ENCODE results near the gene KLKB1. TPM values are rescaled to one million over a fixed set of nuclear protein-coding genes. Genes with fewer than 3 reads are reported as not detected.

Gene KLKB1
- under 1 TPM; 0.20 to 0.22 TPM for total RNA-seq
- polyA plus RNA-seq, result not detected

DNA sequence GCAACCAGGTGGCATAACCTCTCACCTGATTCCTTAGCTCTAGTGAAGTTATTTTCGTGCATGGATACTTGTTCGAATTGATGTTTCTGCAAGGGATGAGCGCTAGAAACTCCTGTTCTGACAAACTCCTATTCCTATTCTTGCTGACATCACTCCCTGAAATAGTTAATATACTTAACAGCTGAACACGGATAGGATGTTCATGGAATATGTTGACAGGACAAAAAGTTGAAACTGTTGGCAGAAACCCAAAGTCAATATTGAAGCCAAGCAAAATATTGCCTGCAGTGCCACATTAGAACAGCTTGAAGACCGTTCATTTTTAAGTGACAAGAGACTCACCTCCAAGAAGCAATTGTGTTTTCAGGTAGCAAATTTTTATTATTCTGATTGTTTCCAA, at the start of gene KLKB1:
KLKB1 (plus strand) TSS at position 287 of the 400 bp plus-strand sequence. CDS start 689 bp downstream, outside the sequence.
- Mint-ChIP-seq H3K9me3 (peaks cover 8 to 34% (median 31%) of the 10 kb centered on the region in 5 donors), H3K36me3 (peaks cover 10 to 42% (median 22%) of the 10 kb centered on the region in 3 donors), H3K27me3 (peaks cover 6 to 11% of the 10 kb centered on the region in 2 donors), H3K27ac (no peak within 1 kb of the TSS), H3K4me1 (no peaks in the 10 kb centered on the region), H3K4me3 (no peak within 1 kb of the TSS)
- peaks cover 4% of the 10 kb centered on the region for H3K9me3 ChIP-seq (ENCODE audit: low read length)
- no peak within 1 kb of the TSS for H3K27ac ChIP-seq (ENCODE audit: low read depth, low read length)
- H3K4me3 ChIP-seq (ENCODE audit: low read length), result no peak within 1 kb of the TSS
- ChIA-PET CTCF (no interaction called here), POLR2A (no interaction called here)
- DNase-seq, result no peak
- no peaks in the 10 kb centered on the region for H3K27me3 ChIP-seq (ENCODE audit: insufficient read depth, low read length, poor library complexity, severe bottlenecking)
- no peaks in the 10 kb centered on the region for H3K4me1 ChIP-seq (ENCODE audit: insufficient read depth, low read length)
- no peaks in the 10 kb centered on the region for H3K36me3 ChIP-seq (ENCODE audit: insufficient read depth, low read length)

DNA sequence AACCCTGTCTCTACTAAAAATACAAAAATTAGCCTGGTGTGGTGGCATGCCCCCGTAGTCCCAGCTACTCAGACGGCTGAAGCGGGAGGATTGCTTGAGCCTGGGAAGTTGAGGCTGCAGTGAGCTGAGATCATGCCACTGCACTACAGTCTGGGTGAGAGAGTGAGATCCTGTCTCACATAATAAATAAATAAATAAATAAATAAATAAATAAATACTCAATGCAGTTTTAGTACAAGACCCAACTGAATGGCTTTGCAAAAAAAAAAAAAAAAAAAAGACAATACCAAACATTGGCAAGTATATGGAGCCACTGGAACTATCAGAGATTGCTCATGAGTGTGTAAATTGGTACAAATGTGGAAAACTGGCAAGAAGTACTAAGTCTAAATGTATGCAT, 39.2 kb upstream of the KLKB1 start:
- H3K27me3 ChIP-seq (ENCODE audit: insufficient read depth, low read length, poor library complexity, severe bottlenecking), result no peaks in the 10 kb centered on the region
- ChIA-PET CTCF (no interaction called here), POLR2A (no interaction called here)
- H3K4me1 ChIP-seq (ENCODE audit: insufficient read depth, low read length), result peaks cover 27% of the 10 kb centered on the region
- no peaks in the 10 kb centered on the region for H3K36me3 ChIP-seq (ENCODE audit: insufficient read depth, low read length)
- Mint-ChIP-seq H3K36me3 (peaks cover 0 to 14% (median 5%) of the 10 kb centered on the region in 3 donors), H3K27ac (peak overlapping the region in 1 of 8 donors; percentile 21), H3K4me1 (peaks cover 23 to 30% (median 26%) of the 10 kb centered on the region in 3 donors), H3K27me3 (peaks cover 16 to 26% of the 10 kb centered on the region in 2 donors), H3K4me3 (no peak overlapping the region), H3K9me3 (no peaks in the 10 kb centered on the region)
- no peaks in the 10 kb centered on the region for H3K9me3 ChIP-seq (ENCODE audit: low read length)
- no peak for DNase-seq
- H3K4me3 ChIP-seq (ENCODE audit: low read length), result no peak overlapping the region
- H3K27ac ChIP-seq (ENCODE audit: low read depth, low read length), result no peak overlapping the region

- H3K4me1 Mint-ChIP-seq, result peaks cover 27 to 42% (median 29%) of the 10 kb centered on the region in 3 donors
- no peak for DNase-seq
- Histone ChIP-seq H3K4me3 (ENCODE audit: low read length) (peak overlapping the region; percentile 86), H3K36me3 (ENCODE audit: insufficient read depth, low read length) (no peaks in the 10 kb centered on the region), H3K27ac (ENCODE audit: low read depth, low read length) (peak overlapping the region; percentile 94), H3K27me3 (ENCODE audit: insufficient read depth, low read length, poor library complexity, severe bottlenecking) (no peaks in the 10 kb centered on the region), H3K4me1 (ENCODE audit: insufficient read depth, low read length) (peaks cover 29% of the 10 kb centered on the region), H3K9me3 (ENCODE audit: low read length) (no peaks in the 10 kb centered on the region)
- H3K9me3 Mint-ChIP-seq, result no peaks in the 10 kb centered on the region
- POLR2A ChIA-PET, result no interaction called here
- H3K27me3 Mint-ChIP-seq, result peaks cover 7 to 11% of the 10 kb centered on the region in 2 donors
- CTCF ChIA-PET, result no interaction called here
- H3K36me3 Mint-ChIP-seq, result peaks cover 0 to 17% (median 5%) of the 10 kb centered on the region in 3 donors
- H3K27ac Mint-ChIP-seq, result peak overlapping the region; percentile 93 to 99 (median 95)
- peak overlapping the region; percentile 88 to 96 (median 89) for H3K4me3 Mint-ChIP-seq
These were observed 37.7 kb upstream of the KLKB1 start for GRCh38 chr4:186189656-186190055.

DNA sequence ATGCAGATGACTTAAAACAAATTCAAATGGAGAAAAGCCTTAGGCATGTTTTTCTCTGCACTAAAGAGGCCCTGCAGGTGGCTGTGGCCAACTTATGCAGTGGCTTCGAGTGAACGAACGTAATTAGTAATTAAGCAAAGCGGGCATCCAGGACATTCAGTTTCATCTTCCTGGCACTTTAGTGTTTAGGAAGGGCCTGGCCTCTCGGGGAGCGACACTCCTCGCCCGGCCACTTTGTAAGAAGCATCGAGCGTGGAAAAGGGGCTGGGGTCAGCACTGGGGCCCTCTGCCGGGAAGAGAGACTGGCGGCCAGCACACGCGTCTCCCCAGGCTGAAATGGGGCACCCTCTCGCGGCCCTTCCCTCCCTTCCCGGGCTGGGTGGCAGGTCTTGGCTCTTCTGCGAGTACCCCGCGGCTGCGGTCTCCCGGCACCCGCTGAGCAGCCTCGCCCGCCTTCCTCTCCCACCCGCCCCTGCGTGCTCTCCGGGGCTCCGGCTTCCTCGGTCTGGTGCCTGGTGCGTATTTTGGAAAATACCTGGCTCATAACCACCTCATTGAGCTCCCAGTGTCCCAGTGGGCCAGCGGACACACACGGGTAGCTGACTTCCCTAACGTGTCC, 36.6 kb upstream of the KLKB1 start:
- Histone ChIP-seq H3K27me3 (ENCODE audit: insufficient read depth, low read length, poor library complexity, severe bottlenecking) (no peaks in the 10 kb centered on the region), H3K4me3 (ENCODE audit: low read length) (peak overlapping the region; percentile 86), H3K9me3 (ENCODE audit: low read length) (no peaks in the 10 kb centered on the region), H3K4me1 (ENCODE audit: insufficient read depth, low read length) (peaks cover 29% of the 10 kb centered on the region), H3K36me3 (ENCODE audit: insufficient read depth, low read length) (no peaks in the 10 kb centered on the region), H3K27ac (ENCODE audit: low read depth, low read length) (peak overlapping the region; percentile 94)
- H3K36me3 Mint-ChIP-seq, result peaks cover 0 to 27% (median 5%) of the 10 kb centered on the region in 3 donors
- peak overlapping the region; percentile 88 to 96 (median 89) for H3K4me3 Mint-ChIP-seq
- peaks cover 2 to 3% of the 10 kb centered on the region in 2 donors for H3K27me3 Mint-ChIP-seq
- no peaks in the 10 kb centered on the region for H3K9me3 Mint-ChIP-seq
- CTCF ChIA-PET, result interaction anchor here (0.8 to 2.1 kb wide), 5 partner anchors 11 to 763 kb away, joined by 3 to 5 read pairs (median 4); no protein-coding TSS in a partner anchor
- peak overlapping the region; percentile 93 to 99 (median 95) for H3K27ac Mint-ChIP-seq
- DNase-seq, result peak; percentile 31 to 73 (median 68)
- H3K4me1 Mint-ChIP-seq, result peaks cover 34 to 52% (median 34%) of the 10 kb centered on the region in 3 donors
- POLR2A ChIA-PET, result interaction anchor here (1.0 to 2.1 kb wide), 2 partner anchors 86 to 122 kb away, joined by 4 to 7 read pairs; partner anchors contain the start of genes FAM149A and TLR3

DNA sequence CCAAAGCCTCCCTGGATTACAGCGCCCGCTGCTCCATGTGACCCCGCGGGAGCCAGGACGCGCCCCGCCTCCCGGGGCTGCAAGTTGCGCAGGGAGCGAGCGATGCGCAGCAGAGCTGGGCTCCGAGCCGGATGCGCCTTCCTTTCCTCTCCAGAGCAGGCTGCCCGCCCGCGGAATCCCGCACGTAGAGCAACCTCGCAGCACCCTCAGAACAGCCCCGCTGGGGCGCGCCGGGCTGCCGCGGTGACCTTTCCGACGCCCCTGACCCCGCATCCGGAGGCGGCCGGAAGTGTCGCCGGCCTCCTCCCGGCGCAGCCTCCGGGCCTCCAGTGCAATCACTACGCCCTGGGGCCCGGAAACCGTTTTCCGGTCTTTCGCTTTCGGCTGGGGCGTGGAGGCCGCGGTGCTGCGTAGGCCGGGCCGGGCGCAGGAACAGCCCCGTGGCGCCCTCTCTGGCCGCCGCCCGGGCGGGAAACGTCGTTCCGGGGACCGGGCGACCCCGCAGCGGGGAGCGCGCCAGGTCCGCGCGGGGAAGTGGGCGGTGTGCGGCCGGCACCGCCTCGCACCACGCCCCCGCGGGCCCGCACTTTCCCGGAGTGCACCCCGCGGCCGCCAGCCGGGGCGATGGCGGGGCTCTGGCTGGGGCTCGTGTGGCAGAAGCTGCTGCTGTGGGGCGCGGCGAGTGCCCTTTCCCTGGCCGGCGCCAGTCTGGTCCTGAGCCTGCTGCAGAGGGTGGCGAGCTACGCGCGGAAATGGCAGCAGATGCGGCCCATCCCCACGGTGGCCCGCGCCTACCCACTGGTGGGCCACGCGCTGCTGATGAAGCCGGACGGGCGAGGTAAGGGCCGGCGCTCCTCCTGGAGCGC, 35.9 kb upstream of the KLKB1 start, which contains the start of gene CYP4V2:
CYP4V2 (plus strand) TSS at position 368 of the 866 bp plus-strand sequence; CDS start at position 625, 257 bp downstream.
- Mint-ChIP-seq H3K27ac (peak within 1 kb of the TSS; percentile 95 to 99 (median 97)), H3K27me3 (no peaks in the 10 kb centered on the region), H3K4me3 (peak within 1 kb of the TSS; percentile 90 to 97 (median 95)), H3K36me3 (peaks cover 0 to 34% (median 10%) of the 10 kb centered on the region in 3 donors), H3K9me3 (no peaks in the 10 kb centered on the region), H3K4me1 (peaks cover 41 to 58% (median 42%) of the 10 kb centered on the region in 3 donors)
- Histone ChIP-seq H3K4me3 (ENCODE audit: low read length) (peak within 1 kb of the TSS; percentile 86), H3K27ac (ENCODE audit: low read depth, low read length) (peak within 1 kb of the TSS; percentile 94), H3K9me3 (ENCODE audit: low read length) (no peaks in the 10 kb centered on the region), H3K27me3 (ENCODE audit: insufficient read depth, low read length, poor library complexity, severe bottlenecking) (no peaks in the 10 kb centered on the region), H3K36me3 (ENCODE audit: insufficient read depth, low read length) (no peaks in the 10 kb centered on the region), H3K4me1 (ENCODE audit: insufficient read depth, low read length) (peaks cover 29% of the 10 kb centered on the region)
- DNase-seq, result peak; percentile 68 to 91 (median 90)
- CTCF ChIA-PET, result interaction anchor here (0.6 to 2.1 kb wide), 8 partner anchors 10 to 764 kb away, joined by 3 to 5 read pairs (median 4); no protein-coding TSS in a partner anchor
- POLR2A ChIA-PET, result interaction anchor here (1.0 to 2.1 kb wide), 3 partner anchors 12 to 123 kb away, joined by 3 to 7 read pairs (median 4); partner anchors contain the start of genes FAM149A and TLR3

- H3K9me3 Mint-ChIP-seq, result no peaks in the 10 kb centered on the region
- no peaks in the 10 kb centered on the region for H3K27me3 Mint-ChIP-seq
- no peaks in the 10 kb centered on the region for H3K9me3 ChIP-seq (ENCODE audit: low read length)
- H3K4me1 Mint-ChIP-seq, result peaks cover 44 to 63% (median 46%) of the 10 kb centered on the region in 3 donors
- H3K4me3 ChIP-seq (ENCODE audit: low read length), result peak overlapping the region; percentile 86
- no peaks in the 10 kb centered on the region for H3K27me3 ChIP-seq (ENCODE audit: insufficient read depth, low read length, poor library complexity, severe bottlenecking)
- peaks cover 29% of the 10 kb centered on the region for H3K4me1 ChIP-seq (ENCODE audit: insufficient read depth, low read length)
- POLR2A ChIA-PET, result interaction anchor here (1.0 to 2.1 kb wide), 2 partner anchors 11 to 124 kb away, joined by 3 to 7 read pairs; partner anchors contain the start of gene TLR3
- H3K36me3 Mint-ChIP-seq, result peaks cover 0 to 40% (median 10%) of the 10 kb centered on the region in 3 donors
- H3K4me3 Mint-ChIP-seq, result peak overlapping the region; percentile 90 to 97 (median 95)
- DNase-seq, result peak in 2 of 5 donors; percentile 39 to 56
- no peaks in the 10 kb centered on the region for H3K36me3 ChIP-seq (ENCODE audit: insufficient read depth, low read length)
- peak overlapping the region; percentile 94 for H3K27ac ChIP-seq (ENCODE audit: low read depth, low read length)
- CTCF ChIA-PET, result interaction anchor here (0.6 to 2.1 kb wide), 5 partner anchors 9 to 124 kb away, joined by 3 to 4 read pairs (median 3); no protein-coding TSS in a partner anchor
- peak overlapping the region; percentile 91 to 98 (median 96) for H3K27ac Mint-ChIP-seq
These were observed 35.2 kb upstream of the KLKB1 start for GRCh38 chr4:186192066-186192612.

- H3K4me1 Mint-ChIP-seq, result peaks cover 50 to 66% (median 52%) of the 10 kb centered on the region in 3 donors
- ChIA-PET CTCF (no interaction called here), POLR2A (no interaction called here)
- H3K4me3 Mint-ChIP-seq, result peak overlapping the region in 2 of 7 donors; percentile 16 to 96
- peaks cover 0 to 48% (median 11%) of the 10 kb centered on the region in 3 donors for H3K36me3 Mint-ChIP-seq
- no peaks in the 10 kb centered on the region for H3K27me3 Mint-ChIP-seq
- H3K9me3 Mint-ChIP-seq, result no peaks in the 10 kb centered on the region
- DNase-seq, result no peak
- peak overlapping the region in 5 of 8 donors; percentile 37 to 97 (median 81) for H3K27ac Mint-ChIP-seq
- Histone ChIP-seq H3K27me3 (ENCODE audit: insufficient read depth, low read length, poor library complexity, severe bottlenecking) (no peaks in the 10 kb centered on the region), H3K9me3 (ENCODE audit: low read length) (no peaks in the 10 kb centered on the region), H3K36me3 (ENCODE audit: insufficient read depth, low read length) (no peaks in the 10 kb centered on the region), H3K4me1 (ENCODE audit: insufficient read depth, low read length) (peaks cover 29% of the 10 kb centered on the region), H3K4me3 (ENCODE audit: low read length) (no peak overlapping the region), H3K27ac (ENCODE audit: low read depth, low read length) (no peak overlapping the region)
These were observed 33.5 kb upstream of the KLKB1 start for GRCh38 chr4:186193851-186194250.

Data from CD8-positive, alpha-beta memory T cell (primary cell).